Adrenal gland (tissue), 12 donors: Measurements from ENCODE around the gene TBX4. TPM values are rescaled to one million over a fixed set of nuclear protein-coding genes. Genes with fewer than 3 reads are reported as not detected.

ENCODE experiments used
- DNase-seq, 7 donors: peaks; one replicate each; pipeline ENCODE4 v3.0.0-alpha.2; 2019 to 2020
- H3K27ac ChIP-seq, 5 donors: fragments of 200-600 bp; sonication (generic) in 4 of 5; 1 replicate in 3 of 5; 2 replicates in 2 of 5; pipeline versions ENCODE4 v1.5.1 to v1.8.0; 2016 to 2020; ENCODE audit warnings: mild to moderate bottlenecking in 1 of 5
- H3K27me3 ChIP-seq: fragments of 200-600 bp; 2 replicates; pipeline ENCODE4 v1.8.0; 2021
- H3K36me3 ChIP-seq, 2 donors: fragments of 200-600 bp; replicated peaks in 1 of 2; 1 replicate in 1 of 2; 2 replicates in 1 of 2; pipeline versions ENCODE4 v1.5.1 to v1.8.0; 2018 to 2022
- H3K4me1 ChIP-seq, 2 donors: fragments of 200-600 bp; replicated peaks in 1 of 2; 1 replicate in 1 of 2; 2 replicates in 1 of 2; pipeline versions ENCODE4 v1.5.1 to v1.8.0; 2018 to 2021
- H3K4me3 ChIP-seq, 4 donors: fragments of 200-600 bp; sonication (generic) in 3 of 4; one replicate each; pipeline ENCODE4 v1.5.1; 2016 to 2018
- H3K9me3 ChIP-seq, 3 donors: fragments of 200-600 bp; sonication (generic) in 1 of 3; replicated peaks in 1 of 3; 1 replicate in 2 of 3; 2 replicates in 1 of 3; pipeline versions ENCODE4 v1.5.1 to v1.8.0; 2016 to 2021
- POLR2A ChIP-seq, 2 donors: fragments of 450-650 bp; IDR thresholded peaks; one replicate each; pipeline ENCODE4 v1.6.1; 2017; ENCODE audit warnings: antibody characterized with exemption in 2 of 2, mild to moderate bottlenecking in 2 of 2, moderate library complexity in 1 of 2
- WGBS, 4 donors: extraction: QIAGEN DNeasy Blood & Tissue Kit in 2 of 4; methylation state at CpG; one replicate each; pipeline versions ENCODE4 v1.1.5 to v1.1.7; 2013 to 2017; 5-methylcytosine and 5-hydroxymethylcytosine counted together
- intact Hi-C, 2 donors: fragments of 100-400 bp; cut with DNase I; formaldehyde crosslinking; loops; one replicate each; pipeline versions ENCODE4 v1.14.1 to v1.15.0; 2022 to 2023
- polyA plus RNA-seq, 3 donors: library from polyadenylated mRNA; stranded (reverse); fragments of 200-250 nt in 2 of 3; fragments of 350-450 nt in 1 of 3; fragmentation: Illumina TruSeq in 1 of 3; extraction: RNeasy Lipid Tissue Mini Kit (QIAGEN cat#74804) in 1 of 3; gene quantifications; one replicate each; pipeline ENCODE4 v1.2.3, GENCODE V29; 2013 to 2014
- total RNA-seq, 9 donors: library from RNA; depleted of rRNA in 4 of 9; stranded (reverse); fragments of >200 nt in 4 of 9; fragments of 120-200 nt in 1 of 9; fragmentation: NEBNext Ultra II Directional in 1 of 9; extraction: Animal tissue kit (Norgen Biotek cat#: 25700) in 1 of 9; gene quantifications; one replicate each; pipeline versions ENCODE4 v1.1.0 to v1.2.4, GENCODE V29; 2013 to 2023
- TF ChIP-seq, protein P1 (sequence below), 6 experiments: fragments of 450-650 bp in 4 of 6; fragments of 200-600 bp in 2 of 6; sonication (generic) in 1 of 6; IDR thresholded peaks; 1 replicate in 5 of 6; 2 replicates in 1 of 6; pipeline versions ENCODE4 v1.5.1 to v1.8.0; 2016 to 2021; ENCODE audit warnings: antibody characterized with exemption in 6 of 6, mild to moderate bottlenecking in 2 of 6, moderate library complexity in 1 of 6
- donor health status: healthy with polysubstance abuse.
- donor health status: Bipolar disorder and iron deficiency.
- donor health status: DM: yes; HTN: yes; CAD: no.
- donor health status: DM: no; HTN: no; CAD: no.
- donor health status: DM: no; HTN: no; CAD: no.
- donor health status: DM: yes; HTN: yes; CAD: no.

TBX4 gene
- total and polyA plus RNA-seq, 12 donors: 0.03 to 0.54 (median 0.21) TPM; not detected in 8

DNA sequence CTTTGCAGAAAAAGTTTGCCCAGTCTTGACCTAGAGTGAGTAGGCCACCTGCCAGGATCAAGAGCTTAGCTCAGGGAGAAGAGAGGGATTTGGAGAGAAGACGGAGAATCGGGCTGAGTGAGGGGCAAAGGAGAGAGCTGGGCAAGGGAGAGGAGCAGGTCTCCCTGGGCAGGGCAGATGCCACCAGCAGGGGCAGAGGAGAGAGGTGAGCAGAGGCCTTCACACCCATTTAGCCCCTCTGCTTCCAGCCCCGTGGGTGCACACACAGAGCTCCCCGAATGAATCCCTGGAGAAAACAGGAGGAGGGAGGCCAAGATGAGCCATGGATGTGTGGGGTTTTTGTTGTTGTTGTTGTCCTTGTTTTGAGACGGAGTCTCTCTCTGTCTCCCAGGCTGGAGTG, 29.2 kb downstream of the TBX4 start:
- DNase-seq: no peak
- TF ChIP-seq, protein P1, sequence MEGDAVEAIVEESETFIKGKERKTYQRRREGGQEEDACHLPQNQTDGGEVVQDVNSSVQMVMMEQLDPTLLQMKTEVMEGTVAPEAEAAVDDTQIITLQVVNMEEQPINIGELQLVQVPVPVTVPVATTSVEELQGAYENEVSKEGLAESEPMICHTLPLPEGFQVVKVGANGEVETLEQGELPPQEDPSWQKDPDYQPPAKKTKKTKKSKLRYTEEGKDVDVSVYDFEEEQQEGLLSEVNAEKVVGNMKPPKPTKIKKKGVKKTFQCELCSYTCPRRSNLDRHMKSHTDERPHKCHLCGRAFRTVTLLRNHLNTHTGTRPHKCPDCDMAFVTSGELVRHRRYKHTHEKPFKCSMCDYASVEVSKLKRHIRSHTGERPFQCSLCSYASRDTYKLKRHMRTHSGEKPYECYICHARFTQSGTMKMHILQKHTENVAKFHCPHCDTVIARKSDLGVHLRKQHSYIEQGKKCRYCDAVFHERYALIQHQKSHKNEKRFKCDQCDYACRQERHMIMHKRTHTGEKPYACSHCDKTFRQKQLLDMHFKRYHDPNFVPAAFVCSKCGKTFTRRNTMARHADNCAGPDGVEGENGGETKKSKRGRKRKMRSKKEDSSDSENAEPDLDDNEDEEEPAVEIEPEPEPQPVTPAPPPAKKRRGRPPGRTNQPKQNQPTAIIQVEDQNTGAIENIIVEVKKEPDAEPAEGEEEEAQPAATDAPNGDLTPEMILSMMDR (IDR thresholded peaks at IDR 0.05): no peak
- no peak for TF ChIP-seq POLR2A (IDR thresholded peaks at IDR 0.05)
- H3K4me1 ChIP-seq: no peaks in the 10 kb centered on the region
- H3K27ac ChIP-seq: no peak overlapping the region
- intact Hi-C loops: no loop called here
- no peaks in the 10 kb centered on the region for H3K9me3 ChIP-seq
- H3K36me3 ChIP-seq: no peaks in the 10 kb centered on the region
- peaks cover 11% of the 10 kb centered on the region for H3K27me3 ChIP-seq
- H3K4me3 ChIP-seq: no peak overlapping the region
- WGBS, 4 donors: 85 to 92% (median 90%) methylated on average over 5 of the region's 5 CpGs

DNA sequence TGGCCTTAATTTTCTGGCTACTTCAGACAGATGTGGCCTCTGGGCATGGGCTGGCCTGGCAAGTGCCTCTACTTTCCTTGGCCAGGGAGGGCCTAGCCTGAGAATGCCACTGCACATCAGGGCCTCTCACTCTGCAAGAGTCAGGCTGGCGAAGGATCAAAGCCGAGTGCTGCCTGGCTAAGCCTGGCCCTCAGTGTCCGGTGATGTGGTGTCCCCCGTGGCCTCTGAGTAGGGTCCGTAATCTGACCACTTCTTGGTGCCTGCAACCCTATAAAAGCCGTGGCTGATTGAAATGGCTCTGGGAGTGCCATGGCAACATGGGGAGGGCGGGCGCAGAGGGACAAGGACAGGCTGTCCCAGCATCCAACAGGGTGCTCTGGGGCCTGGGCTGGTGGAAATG, 30.2 kb downstream of the TBX4 start:
- DNase-seq: no peak
- intact Hi-C loops: no loop called here
- TF ChIP-seq, protein P1 (IDR thresholded peaks at IDR 0.05): no peak
- TF ChIP-seq POLR2A (IDR thresholded peaks at IDR 0.05): no peak
- WGBS, 4 donors: 92 to 93% (median 93%) methylated on average over 2 to 8 of the region's 8 CpGs
- H3K4me3 ChIP-seq: no peak overlapping the region
- H3K27ac ChIP-seq: no peak overlapping the region
- H3K27me3 ChIP-seq: peaks cover under 1% of the 10 kb centered on the region
- H3K4me1 ChIP-seq: no peaks in the 10 kb centered on the region
- no peaks in the 10 kb centered on the region for H3K9me3 ChIP-seq
- no peaks in the 10 kb centered on the region for H3K36me3 ChIP-seq

- H3K4me1 ChIP-seq: no peaks in the 10 kb centered on the region
- 57 to 72% (median 64%) methylated on average over 2 of the region's 2 CpGs for WGBS, 4 donors
- DNase-seq: no peak
- intact Hi-C loops: no loop called here
- no peaks in the 10 kb centered on the region for H3K36me3 ChIP-seq
- no peak for TF ChIP-seq POLR2A (IDR thresholded peaks at IDR 0.05)
- TF ChIP-seq, protein P1 (IDR thresholded peaks at IDR 0.05): no peak
- no peak overlapping the region for H3K4me3 ChIP-seq
- H3K27ac ChIP-seq: no peak overlapping the region
- H3K9me3 ChIP-seq: no peaks in the 10 kb centered on the region
- H3K27me3 ChIP-seq: no peaks in the 10 kb centered on the region
Measured at GRCh38 chr17:61483778-61484116, 31.5 kb downstream of the TBX4 start.

GRCh38 chr17:61484174-61484573, 32.0 kb downstream of the TBX4 start:
- WGBS, 4 donors: 89 to 95% (median 92%) methylated on average over 5 of the region's 5 CpGs
- Histone ChIP-seq H3K9me3 (no peaks in the 10 kb centered on the region), H3K27ac (no peak overlapping the region), H3K27me3 (no peaks in the 10 kb centered on the region), H3K4me3 (no peak overlapping the region), H3K36me3 (no peaks in the 10 kb centered on the region), H3K4me1 (no peaks in the 10 kb centered on the region)
- TF ChIP-seq, protein P1 (IDR thresholded peaks at IDR 0.05): no peak
- no peak for TF ChIP-seq POLR2A (IDR thresholded peaks at IDR 0.05)
- DNase-seq: no peak
- intact Hi-C loops: no loop called here
